ENCODE results near the gene FLNB.
"Not testable (repeated sequence)": the region's sequence is repeated elsewhere in the genome, so short reads cannot be mapped to it uniquely, and the experiment has no call there.

The FLNB gene

DNA sequence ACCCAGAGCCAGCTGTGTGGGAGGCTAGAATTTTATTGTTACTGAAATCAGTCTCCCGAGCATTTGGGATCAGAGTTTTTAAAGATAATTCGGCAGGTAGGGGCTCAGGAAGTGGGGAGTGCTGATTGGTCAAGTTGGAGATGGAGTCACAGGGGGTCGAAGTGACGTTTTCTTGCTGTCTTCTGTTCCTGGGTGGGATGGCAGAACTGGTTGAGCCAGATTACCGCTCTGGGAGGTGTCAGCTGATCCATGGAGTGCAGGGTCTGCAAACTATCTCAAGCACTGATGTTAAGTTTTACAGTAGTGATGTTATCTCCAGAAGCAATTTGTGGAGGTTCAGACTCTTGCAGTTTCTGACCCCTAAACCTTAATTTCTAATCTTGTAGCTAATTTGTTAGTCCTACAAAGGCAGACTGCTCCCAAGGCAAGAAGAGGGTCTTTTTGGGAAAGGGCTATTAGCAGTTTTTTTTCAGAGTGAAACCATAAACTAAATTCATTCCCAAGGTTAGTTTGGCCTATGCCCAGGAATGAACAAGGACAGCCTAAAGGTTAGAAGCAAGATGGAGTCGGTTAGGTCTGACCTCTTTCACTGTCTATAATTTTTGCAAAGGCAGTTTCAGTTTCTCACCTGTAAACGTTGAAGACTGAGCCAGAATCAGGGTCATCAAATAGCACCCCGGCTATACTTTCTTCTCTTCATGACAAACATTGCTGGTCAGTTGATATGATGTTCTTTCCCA, 28.2 kb downstream of the FLNB start:
- DNase-seq, result no peak

GRCh38 chr3:58037141-58037910, 29.1 kb downstream of the FLNB start:
- no peak for DNase-seq

DNA sequence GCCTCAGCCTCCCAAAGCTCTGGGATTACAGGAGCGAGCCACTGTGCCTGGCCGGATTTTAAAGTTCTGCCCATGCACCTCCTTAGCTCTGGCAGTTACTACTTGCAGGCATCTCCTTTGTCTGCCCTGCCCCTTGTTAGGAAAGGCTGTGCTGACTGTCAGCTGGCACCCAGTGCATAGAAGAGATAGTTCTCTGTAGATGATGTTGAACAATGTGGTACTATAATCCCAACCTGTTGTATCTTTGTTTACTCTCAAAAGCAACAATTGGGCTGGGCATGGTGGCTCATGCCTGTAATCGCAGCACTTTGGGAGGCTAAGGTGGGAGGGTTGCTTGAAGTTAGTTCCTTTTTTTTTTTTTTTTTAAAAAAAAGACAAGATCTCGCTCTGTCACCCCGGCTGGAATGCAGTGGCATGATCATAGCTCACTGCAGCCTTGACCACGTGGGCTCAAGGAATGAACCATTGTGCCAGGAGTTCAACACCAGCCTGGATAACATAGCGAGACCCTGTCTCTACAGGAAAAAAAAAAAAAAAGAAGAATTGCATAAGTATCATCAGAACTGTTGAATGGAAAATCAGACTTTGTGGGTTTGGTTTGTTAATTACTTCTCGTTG, 30.6 kb downstream of the FLNB start:
- no peak for DNase-seq

GRCh38 chr3:58039601-58040000, 31.4 kb downstream of the FLNB start:
- no peak for DNase-seq

DNA sequence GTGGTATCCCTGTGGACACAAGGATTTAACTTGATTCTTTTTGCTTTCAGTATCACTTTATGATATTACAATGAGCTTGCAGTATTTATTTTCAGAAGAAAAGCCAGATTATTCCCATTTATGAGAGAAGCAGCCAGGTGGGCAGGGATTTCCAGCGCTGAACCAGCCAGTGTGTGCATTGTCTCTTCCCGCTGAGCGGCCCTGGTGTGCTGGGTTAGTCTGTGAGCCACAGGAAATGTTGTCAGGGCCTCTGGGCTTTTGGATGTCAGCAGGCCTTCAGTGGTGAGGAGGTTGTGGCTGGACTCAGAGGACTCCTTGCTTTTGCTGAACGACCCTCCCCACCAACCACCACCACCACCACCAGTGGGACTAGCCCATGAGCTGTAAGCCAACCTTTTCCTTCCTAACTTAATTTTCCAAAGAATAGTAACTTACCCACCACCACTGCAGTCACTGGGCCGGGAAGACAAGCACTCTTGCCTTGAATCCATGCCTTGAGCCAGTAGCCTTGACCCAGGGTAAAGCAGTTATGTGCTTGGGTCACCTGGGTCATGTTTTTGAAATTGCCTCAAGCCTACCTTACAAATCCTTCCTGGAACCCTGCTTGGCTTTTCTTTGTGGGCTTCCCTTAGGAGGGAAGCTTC, 33.1 kb downstream of the FLNB start:
- no peak for DNase-seq

DNA sequence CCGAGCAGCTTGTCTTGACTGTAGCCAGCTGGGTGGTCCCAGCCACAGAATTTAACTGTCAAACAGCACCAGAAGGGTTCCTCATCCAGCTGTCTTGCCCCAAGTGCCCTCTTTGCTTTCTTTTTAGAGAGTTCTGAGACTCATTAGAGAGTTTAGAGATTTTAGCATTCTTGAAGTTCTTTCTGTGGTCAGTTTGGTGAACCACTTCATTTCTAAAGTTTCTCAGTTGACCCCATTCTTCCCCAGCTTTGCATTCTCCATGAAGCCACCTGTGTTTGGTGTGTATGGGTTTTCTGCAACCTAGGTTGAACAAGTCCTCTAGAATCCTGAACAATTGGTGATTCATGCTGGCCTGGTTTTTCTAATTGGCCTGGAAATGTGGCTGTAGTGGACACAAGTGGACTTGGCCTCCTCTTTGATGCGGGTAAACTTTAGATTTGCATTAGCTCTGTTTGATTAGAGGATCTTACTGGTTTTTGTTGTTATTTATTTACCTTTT, 33.7 kb downstream of the FLNB start:
- no peak for DNase-seq

GRCh38 chr3:58042947-58043707, 34.9 kb downstream of the FLNB start:
- DNase-seq, result no peak

DNA sequence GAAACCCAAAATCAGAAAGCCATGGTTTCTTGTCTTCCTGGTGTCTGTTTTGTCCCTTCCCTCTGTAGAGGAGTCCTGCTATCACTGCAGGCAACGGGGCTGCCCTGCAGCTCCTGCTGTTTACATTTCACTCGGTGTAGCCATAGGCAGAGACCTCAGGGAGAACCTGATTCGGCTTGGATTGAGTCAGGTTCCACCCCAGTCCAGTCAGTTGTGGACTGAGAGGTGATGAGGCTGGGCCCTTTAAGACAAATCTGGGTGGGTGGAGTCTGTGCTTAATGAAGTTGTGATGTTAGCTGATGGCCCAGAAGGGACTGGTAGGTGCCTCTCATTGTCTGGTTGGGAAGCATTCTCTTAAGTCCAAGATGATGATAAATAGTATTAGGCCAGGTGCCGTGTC, 35.7 kb downstream of the FLNB start:
- no peak for DNase-seq

GRCh38 chr3:58044691-58045483, 36.7 kb downstream of the FLNB start:
- DNase-seq, result no peak

GRCh38 chr3:58047826-58048225, 39.6 kb downstream of the FLNB start:
- peak; percentile 34 for DNase-seq

DNA sequence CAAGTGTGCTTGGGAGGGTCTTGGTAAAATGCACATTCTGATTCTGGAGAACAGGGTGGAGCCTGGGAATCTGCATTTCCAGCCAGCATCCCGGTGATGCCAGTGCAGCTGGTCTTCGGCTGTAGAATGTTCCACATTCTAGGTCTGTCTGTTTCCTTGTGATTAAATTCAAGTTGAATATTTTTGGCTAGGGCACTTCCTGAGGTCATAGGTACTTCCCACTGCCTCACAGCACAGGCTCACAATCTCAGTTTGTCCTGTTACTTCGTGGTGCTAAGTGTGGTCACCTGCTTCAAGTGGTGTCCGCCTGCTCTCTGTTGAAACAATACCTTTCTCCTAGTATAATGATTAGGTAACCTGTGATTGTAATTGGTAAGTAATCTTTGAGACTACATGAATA, 40.1 kb downstream of the FLNB start:
- no peak for DNase-seq

DNA sequence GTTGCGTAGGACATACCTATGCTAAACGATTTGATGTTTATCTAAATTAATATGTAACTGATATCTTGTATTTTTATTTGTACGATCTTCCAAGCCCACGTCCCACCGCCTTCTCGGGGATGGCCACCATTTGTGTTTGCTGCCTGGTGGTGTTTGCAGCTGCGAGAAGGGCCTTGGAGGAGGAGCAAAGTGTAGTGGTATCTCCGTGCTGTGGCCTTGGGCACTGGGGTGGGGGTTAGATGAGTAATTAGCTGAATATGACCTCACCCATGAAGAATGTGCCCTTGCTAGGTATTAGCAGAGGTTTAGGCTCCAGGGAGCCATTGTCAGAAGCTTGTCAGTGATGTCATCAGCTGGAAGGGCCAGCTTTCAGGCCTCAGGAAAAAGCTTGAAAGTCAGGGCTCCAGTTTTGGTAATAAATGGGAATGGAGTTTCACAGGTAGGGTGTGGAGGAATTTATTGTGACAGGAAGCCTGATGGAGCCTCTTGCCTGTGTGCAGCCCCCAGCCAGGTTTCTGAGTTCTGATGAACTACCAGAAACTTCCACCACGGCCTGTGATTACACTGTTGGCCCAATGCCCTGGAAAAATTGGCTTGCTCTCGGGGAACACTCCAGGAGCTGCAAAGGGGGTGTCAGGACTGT, 41.0 kb downstream of the FLNB start:
- DNase-seq, result peak; percentile 84

DNA sequence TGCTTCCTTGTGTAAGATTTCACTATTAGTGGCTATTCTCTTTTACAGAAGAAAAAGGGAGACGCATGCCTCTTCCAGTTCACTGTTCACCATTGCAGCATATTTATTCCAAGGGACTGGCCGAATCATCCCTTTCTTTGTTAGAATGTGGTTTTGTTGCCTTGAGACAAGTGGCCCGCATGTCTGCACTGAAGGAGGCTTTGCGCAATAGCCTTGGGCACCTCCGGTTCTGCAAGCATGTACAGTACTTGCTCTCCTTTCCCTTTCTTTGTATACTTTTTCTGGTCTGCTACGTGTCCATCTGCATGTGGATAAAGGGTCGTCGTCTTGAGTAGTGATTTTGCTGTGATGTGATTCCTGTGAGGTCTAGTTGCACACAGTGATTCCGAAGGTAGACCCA, 43.0 kb downstream of the FLNB start:
- DNase-seq, result peak; percentile 42

DNA sequence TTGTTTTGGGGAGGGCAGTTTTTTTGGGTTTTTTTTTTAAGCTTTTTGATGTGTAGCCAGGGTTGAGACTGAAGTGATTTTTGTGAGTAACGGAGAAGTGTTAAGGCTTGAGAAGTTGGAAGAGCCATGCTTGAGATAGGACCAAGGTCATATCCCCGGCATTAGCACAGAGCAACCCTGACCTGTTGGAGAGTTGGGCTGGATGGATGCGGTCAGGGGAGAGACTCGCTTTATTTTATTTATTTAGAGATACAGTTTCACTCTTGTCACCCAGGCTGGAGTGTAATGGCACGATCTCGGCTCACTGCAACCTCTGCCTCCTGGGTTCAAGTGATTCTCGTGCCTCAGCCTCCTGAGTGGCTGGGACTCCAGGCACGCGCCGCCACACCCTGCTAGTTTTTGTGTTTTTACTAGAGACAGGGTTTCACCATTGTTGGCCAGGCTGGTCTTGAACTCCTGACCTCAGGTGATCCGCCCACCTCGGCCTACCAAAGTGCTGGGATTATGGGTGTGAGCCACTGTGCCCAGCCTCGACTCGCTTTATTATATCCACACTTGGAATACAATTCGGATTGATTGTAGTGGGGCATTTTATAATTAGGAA, 43.5 kb downstream of the FLNB start:
- not testable (repeated sequence) for DNase-seq

- peak; percentile 83 for DNase-seq
These were observed 44.4 kb downstream of the FLNB start for GRCh38 chr3:58052373-58053273.

GRCh38 chr3:58054652-58055051, 46.4 kb downstream of the FLNB start:
- DNase-seq, result no peak

DNA sequence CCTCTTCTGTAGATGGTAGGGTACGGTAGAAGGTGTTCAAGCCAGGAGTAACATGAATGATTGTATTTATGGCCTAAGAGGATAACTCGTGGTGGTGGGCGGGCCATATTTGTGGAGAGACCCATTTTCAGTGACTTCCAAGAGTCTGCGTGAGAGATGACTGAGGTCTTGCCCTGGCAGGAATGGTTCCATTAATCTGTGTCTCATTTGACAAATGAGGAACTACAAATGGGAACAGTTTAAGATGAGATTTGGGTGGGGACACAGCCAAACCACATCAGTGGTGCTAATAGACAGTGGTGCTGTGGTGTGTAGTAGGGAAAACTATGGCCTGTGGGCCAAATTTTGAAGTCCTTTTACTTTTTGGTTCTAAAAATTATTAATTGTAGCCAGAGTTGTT, 47.1 kb downstream of the FLNB start:
- DNase-seq, result no peak

DNA sequence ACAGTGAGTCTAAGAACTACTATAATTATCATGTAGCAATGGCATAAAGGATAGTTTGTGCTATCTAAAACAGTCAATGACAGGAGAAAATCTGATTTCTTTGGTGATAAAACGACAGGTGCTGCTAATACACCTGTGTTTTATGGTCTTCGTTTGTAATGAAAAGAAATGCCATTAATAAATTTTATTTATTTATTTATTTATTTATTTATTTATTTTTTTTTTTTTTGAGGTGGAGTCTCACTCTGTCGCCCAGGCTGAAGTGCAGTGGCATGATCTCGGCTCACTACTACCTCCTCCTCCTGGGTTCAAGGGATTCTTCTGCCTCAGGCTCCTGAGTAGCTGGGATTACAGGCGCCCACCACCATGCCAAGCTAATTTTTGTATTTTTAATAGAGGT, 47.7 kb downstream of the FLNB start:
- not testable (repeated sequence) for DNase-seq

Data from T1000 (cell line).